Activated CD4-positive, alpha-beta memory T cell treated with anti-CD3 and anti-CD28 coated beads, Interleukin-2, amount 10 ng/mL, durations not matched to agents 7 days and 5 days (primary cell): ENCODE measurements around the gene LSAMP. TPM values are rescaled to one million over a fixed set of nuclear protein-coding genes. Genes with fewer than 3 reads are reported as not detected.

Experiments used
- CTCF ChIA-PET: fragments of 350-600 bp; sonication (Branson Sonifier 250); formaldehyde crosslinking; loops from one replicate; lab custom pipeline; 2021; ENCODE audit warnings: antibody characterized with exemption, inconsistent platforms; lab: Charles Lee
- POLR2A ChIA-PET: fragments of 350-600 bp; sonication (Branson Sonifier 250); formaldehyde crosslinking; loops from one replicate; lab custom pipeline; 2021; ENCODE audit warnings: antibody characterized with exemption; lab: Charles Lee
- DNase-seq: peaks from one replicate; pipeline ENCODE4 v3.0.0-alpha.2; 2020
- H3K27ac Mint-ChIP-seq: one replicate; pipeline ENCODE4 v1.8.0; 2021; ENCODE audit warnings: mild to moderate bottlenecking, mixed read lengths
- H3K27me3 Mint-ChIP-seq: one replicate; pipeline ENCODE4 v1.8.0; 2021; ENCODE audit warnings: mixed read lengths
- H3K36me3 Mint-ChIP-seq: one replicate; pipeline ENCODE4 v1.8.0; 2021; ENCODE audit warnings: low read depth, mixed read lengths
- H3K4me1 Mint-ChIP-seq: one replicate; pipeline ENCODE4 v1.8.0; 2021; ENCODE audit warnings: mixed read lengths
- H3K4me3 Mint-ChIP-seq: one replicate; pipeline ENCODE4 v1.8.0; 2021; ENCODE audit warnings: mild to moderate bottlenecking, mixed read lengths
- H3K9me3 Mint-ChIP-seq: one replicate; pipeline ENCODE4 v1.8.0; 2021; ENCODE audit warnings: mixed read lengths
- total RNA-seq, 2 experiments: library from RNA; stranded (reverse); gene quantifications; one replicate each; pipeline ENCODE4 v1.2.3, GENCODE V29; 2021

Gene LSAMP
- total RNA-seq, 2 experiments from 2014 or later = not detected

GRCh38 chr3:116256843-116257485, 188.3 kb downstream of the LSAMP start:
- Mint-ChIP-seq H3K4me3 (no peak overlapping the region), H3K27me3 (no peaks in the 10 kb centered on the region), H3K36me3 (no peaks in the 10 kb centered on the region), H3K27ac (no peak overlapping the region), H3K4me1 (no peaks in the 10 kb centered on the region), H3K9me3 (no peaks in the 10 kb centered on the region)
- ChIA-PET CTCF (no interaction called here), POLR2A (no interaction called here)
- no peak for DNase-seq

- Mint-ChIP-seq H3K4me3 (no peak overlapping the region), H3K4me1 (no peaks in the 10 kb centered on the region), H3K27ac (no peak overlapping the region), H3K9me3 (peaks cover 3% of the 10 kb centered on the region), H3K36me3 (no peaks in the 10 kb centered on the region), H3K27me3 (no peaks in the 10 kb centered on the region)
- POLR2A ChIA-PET = no interaction called here
- CTCF ChIA-PET = no interaction called here
- no peak for DNase-seq
Observed at GRCh38 chr3:116254541-116254940, 190.7 kb downstream of the LSAMP start.

GRCh38 chr3:116253511-116253910, 191.8 kb downstream of the LSAMP start:
- no peak for DNase-seq
- CTCF ChIA-PET = no interaction called here
- Mint-ChIP-seq H3K9me3 (peaks cover 3% of the 10 kb centered on the region), H3K27ac (no peak overlapping the region), H3K36me3 (no peaks in the 10 kb centered on the region), H3K4me3 (no peak overlapping the region), H3K4me1 (no peaks in the 10 kb centered on the region), H3K27me3 (no peaks in the 10 kb centered on the region)
- POLR2A ChIA-PET = no interaction called here

GRCh38 chr3:116247605-116248004, 197.7 kb downstream of the LSAMP start:
- Mint-ChIP-seq H3K36me3 (no peaks in the 10 kb centered on the region), H3K9me3 (peaks cover 3% of the 10 kb centered on the region), H3K4me1 (no peaks in the 10 kb centered on the region), H3K27me3 (no peaks in the 10 kb centered on the region), H3K27ac (no peak overlapping the region), H3K4me3 (no peak overlapping the region)
- POLR2A ChIA-PET = no interaction called here
- DNase-seq = no peak
- CTCF ChIA-PET = no interaction called here

GRCh38 chr3:116246406-116246980, 198.8 kb downstream of the LSAMP start:
- CTCF ChIA-PET = no interaction called here
- no peak for DNase-seq
- no peaks in the 10 kb centered on the region for H3K4me1 Mint-ChIP-seq
- no peak overlapping the region for H3K27ac Mint-ChIP-seq
- H3K9me3 Mint-ChIP-seq = peaks cover 3% of the 10 kb centered on the region
- H3K27me3 Mint-ChIP-seq = no peaks in the 10 kb centered on the region
- H3K4me3 Mint-ChIP-seq = no peak overlapping the region
- POLR2A ChIA-PET = no interaction called here
- no peaks in the 10 kb centered on the region for H3K36me3 Mint-ChIP-seq

- Mint-ChIP-seq H3K4me3 (no peak overlapping the region), H3K4me1 (no peaks in the 10 kb centered on the region), H3K27me3 (no peaks in the 10 kb centered on the region), H3K36me3 (no peaks in the 10 kb centered on the region), H3K27ac (no peak overlapping the region), H3K9me3 (no peaks in the 10 kb centered on the region)
- POLR2A ChIA-PET = no interaction called here
- DNase-seq = no peak
- CTCF ChIA-PET = no interaction called here
Observed at GRCh38 chr3:116242825-116243224, 202.5 kb downstream of the LSAMP start.

- ChIA-PET CTCF (no interaction called here), POLR2A (no interaction called here)
- no peak for DNase-seq
- H3K27me3 Mint-ChIP-seq = no peaks in the 10 kb centered on the region
- H3K27ac Mint-ChIP-seq = no peak overlapping the region
- no peak overlapping the region for H3K4me3 Mint-ChIP-seq
- no peaks in the 10 kb centered on the region for H3K36me3 Mint-ChIP-seq
- no peaks in the 10 kb centered on the region for H3K9me3 Mint-ChIP-seq
- H3K4me1 Mint-ChIP-seq = no peaks in the 10 kb centered on the region
Observed at GRCh38 chr3:116241677-116242076, 203.6 kb downstream of the LSAMP start.

GRCh38 chr3:116240261-116240660, 205.0 kb downstream of the LSAMP start:
- H3K36me3 Mint-ChIP-seq = no peaks in the 10 kb centered on the region
- no peaks in the 10 kb centered on the region for H3K4me1 Mint-ChIP-seq
- H3K27me3 Mint-ChIP-seq = no peaks in the 10 kb centered on the region
- H3K4me3 Mint-ChIP-seq = no peak overlapping the region
- H3K9me3 Mint-ChIP-seq = no peaks in the 10 kb centered on the region
- DNase-seq = no peak
- ChIA-PET POLR2A (interaction anchor here (0.7 kb wide), 1 partner anchor 16 kb away, joined by 3 read pairs; no protein-coding TSS in a partner anchor), CTCF (no interaction called here)
- H3K27ac Mint-ChIP-seq = no peak overlapping the region

- Mint-ChIP-seq H3K27ac (no peak overlapping the region), H3K27me3 (no peaks in the 10 kb centered on the region), H3K4me1 (no peaks in the 10 kb centered on the region), H3K36me3 (no peaks in the 10 kb centered on the region), H3K4me3 (no peak overlapping the region), H3K9me3 (no peaks in the 10 kb centered on the region)
- CTCF ChIA-PET = no interaction called here
- DNase-seq = no peak
- POLR2A ChIA-PET = no interaction called here
Observed at GRCh38 chr3:116238846-116239565, 206.3 kb downstream of the LSAMP start.

GRCh38 chr3:116233711-116234357, 211.5 kb downstream of the LSAMP start:
- no peaks in the 10 kb centered on the region for H3K4me1 Mint-ChIP-seq
- POLR2A ChIA-PET = interaction anchor here (0.7 kb wide), 1 partner anchor 15 kb away, joined by 3 read pairs; no protein-coding TSS in a partner anchor
- no peak for DNase-seq
- CTCF ChIA-PET = no interaction called here
- no peaks in the 10 kb centered on the region for H3K36me3 Mint-ChIP-seq
- no peak overlapping the region for H3K27ac Mint-ChIP-seq
- no peak overlapping the region for H3K4me3 Mint-ChIP-seq
- H3K9me3 Mint-ChIP-seq = no peaks in the 10 kb centered on the region
- no peaks in the 10 kb centered on the region for H3K27me3 Mint-ChIP-seq

- H3K27me3 Mint-ChIP-seq = no peaks in the 10 kb centered on the region
Observed at GRCh38 chr3:116230431-116231020, 214.8 kb downstream of the LSAMP start.

GRCh38 chr3:116226266-116226665, 219.0 kb downstream of the LSAMP start:
- Mint-ChIP-seq H3K4me3 (no peak overlapping the region), H3K9me3 (peaks cover 3% of the 10 kb centered on the region), H3K4me1 (no peaks in the 10 kb centered on the region), H3K27me3 (no peaks in the 10 kb centered on the region), H3K36me3 (no peaks in the 10 kb centered on the region), H3K27ac (no peak overlapping the region)
- DNase-seq = no peak
- ChIA-PET CTCF (no interaction called here), POLR2A (no interaction called here)

More at GRCh38 chr3:116230431-116231020, 214.8 kb downstream of the LSAMP start:
- CTCF ChIA-PET = no interaction called here
- Mint-ChIP-seq H3K4me3 (no peak overlapping the region), H3K9me3 (no peaks in the 10 kb centered on the region), H3K36me3 (no peaks in the 10 kb centered on the region), H3K27ac (no peak overlapping the region), H3K4me1 (no peaks in the 10 kb centered on the region)
- DNase-seq = no peak
- POLR2A ChIA-PET = no interaction called here

- Mint-ChIP-seq H3K27me3 (no peaks in the 10 kb centered on the region), H3K36me3 (no peaks in the 10 kb centered on the region), H3K27ac (no peak overlapping the region), H3K4me3 (no peak overlapping the region), H3K4me1 (no peaks in the 10 kb centered on the region), H3K9me3 (peaks cover 9% of the 10 kb centered on the region)
- no peak for DNase-seq
- CTCF ChIA-PET = no interaction called here
- POLR2A ChIA-PET = no interaction called here
Observed at GRCh38 chr3:116216761-116217160, 228.5 kb downstream of the LSAMP start.
